Fibroblast of skin of scalp (primary cell): ENCODE measurements around the gene KLHL29.

Experiments
- DNase-seq: peaks from one replicate; pipeline ENCODE4 v3.0.0-alpha.2; 2013

Gene KLHL29

GRCh38 chr2:23664066-23664788 lies 279.2 kb downstream of the KLHL29 start:
- no peak for DNase-seq

- no peak for DNase-seq
These were observed 281.4 kb downstream of the KLHL29 start for GRCh38 chr2:23666241-23666979.

- DNase-seq: no peak
These were observed 282.0 kb downstream of the KLHL29 start for GRCh38 chr2:23666980-23667357.

- no peak for DNase-seq
These were observed 283.9 kb downstream of the KLHL29 start for GRCh38 chr2:23668756-23669304.

- no peak for DNase-seq
These were observed 284.6 kb downstream of the KLHL29 start for GRCh38 chr2:23669413-23670244.

- no peak for DNase-seq
These were observed 285.2 kb downstream of the KLHL29 start for GRCh38 chr2:23670245-23670592.

GRCh38 chr2:23673082-23673481 lies 288.1 kb downstream of the KLHL29 start:
- no peak for DNase-seq

GRCh38 chr2:23673830-23674679 lies 289.1 kb downstream of the KLHL29 start:
- DNase-seq: no peak

GRCh38 chr2:23675506-23675905 lies 290.5 kb downstream of the KLHL29 start:
- DNase-seq: no peak

- DNase-seq: no peak
These were observed 292.9 kb downstream of the KLHL29 start for GRCh38 chr2:23677836-23678235.

- DNase-seq: no peak
These were observed 294.1 kb downstream of the KLHL29 start for GRCh38 chr2:23679044-23679443.

GRCh38 chr2:23680951-23681350 lies 296.0 kb downstream of the KLHL29 start:
- no peak for DNase-seq

GRCh38 chr2:23681356-23682140 lies 296.6 kb downstream of the KLHL29 start:
- no peak for DNase-seq

- DNase-seq: no peak
These were observed 297.5 kb downstream of the KLHL29 start for GRCh38 chr2:23682481-23682880.

GRCh38 chr2:23683001-23683400 lies 298.0 kb downstream of the KLHL29 start:
- DNase-seq: no peak

GRCh38 chr2:23684395-23685176 lies 299.6 kb downstream of the KLHL29 start:
- DNase-seq: no peak

- no peak for DNase-seq
These were observed 300.2 kb downstream of the KLHL29 start for GRCh38 chr2:23685181-23685580.

- DNase-seq: no peak
These were observed 300.7 kb downstream of the KLHL29 start for GRCh38 chr2:23685706-23686105.

- DNase-seq: no peak
These were observed 301.5 kb downstream of the KLHL29 start for GRCh38 chr2:23686405-23687029.

GRCh38 chr2:23687214-23687613 lies 302.2 kb downstream of the KLHL29 start:
- DNase-seq: no peak
